KMS-11 (cell line): ENCODE measurements around the gene TBXAS1.
A peak's percentile ranks its signal among the peaks of the same experiment; 100 is the strongest.

Experiments
- H2AFZ ChIP-seq: fragments of 200-600 bp; sonication (generic); 2 replicates; pipeline ENCODE4 v1.6.1; 2016; ENCODE audit warnings: antibody characterized with exemption, mixed run types, low read depth
- H3K27ac ChIP-seq: fragments of 200-600 bp; sonication (generic); 2 replicates; pipeline ENCODE4 v1.6.1; 2016; ENCODE audit warnings: mild to moderate bottlenecking, mixed run types
- H3K27me3 ChIP-seq: fragments of 200-600 bp; sonication (generic); 2 replicates; pipeline ENCODE4 v1.6.1; 2017; ENCODE audit warnings: mild to moderate bottlenecking, low read depth, mixed run types, moderate library complexity; ENCODE audit not compliant: insufficient read depth
- H3K36me3 ChIP-seq: fragments of 200-600 bp; sonication (generic); 2 replicates; pipeline ENCODE4 v1.6.1; 2017; ENCODE audit warnings: mild to moderate bottlenecking, mixed run types; ENCODE audit not compliant: insufficient read depth
- H3K4me1 ChIP-seq: fragments of 200-600 bp; sonication (generic); 2 replicates; pipeline ENCODE4 v1.6.1; 2016; ENCODE audit warnings: mild to moderate bottlenecking, low read depth, mixed run types; ENCODE audit not compliant: poor library complexity, severe bottlenecking
- H3K4me2 ChIP-seq: fragments of 200-600 bp; sonication (generic); 2 replicates; pipeline ENCODE4 v1.7.0; 2016; ENCODE audit warnings: mild to moderate bottlenecking, mixed run types
- H3K4me3 ChIP-seq: fragments of 200-600 bp; sonication (generic); IDR thresholded peaks from 2 replicates; pipeline ENCODE4 v1.6.1; 2017; ENCODE audit warnings: low read depth, low read length, mixed read lengths; ENCODE audit not compliant: insufficient read depth
- H3K79me2 ChIP-seq: fragments of 200-600 bp; sonication (generic); 2 replicates; pipeline ENCODE4 v1.6.1; 2016; ENCODE audit warnings: low read depth, mixed run types; ENCODE audit not compliant: insufficient read depth
- H3K9ac ChIP-seq: fragments of 200-600 bp; sonication (generic); 2 replicates; pipeline ENCODE4 v1.6.1; 2016; ENCODE audit warnings: mild to moderate bottlenecking, mixed run types
- H4K20me1 ChIP-seq: fragments of 200-600 bp; sonication (generic); 2 replicates; pipeline ENCODE4 v1.6.1; 2016; ENCODE audit warnings: mild to moderate bottlenecking, mixed run types; ENCODE audit not compliant: insufficient read depth
- TF ChIP-seq, protein P1 (sequence below): fragments of 200-600 bp; sonication (generic); conservative IDR thresholded peaks from 2 replicates; pipeline ENCODE4 v1.6.1; 2017; ENCODE audit warnings: low read depth, mild to moderate bottlenecking, antibody characterized with exemption, low read length, moderate library complexity, mixed read lengths

The TBXAS1 gene

DNA sequence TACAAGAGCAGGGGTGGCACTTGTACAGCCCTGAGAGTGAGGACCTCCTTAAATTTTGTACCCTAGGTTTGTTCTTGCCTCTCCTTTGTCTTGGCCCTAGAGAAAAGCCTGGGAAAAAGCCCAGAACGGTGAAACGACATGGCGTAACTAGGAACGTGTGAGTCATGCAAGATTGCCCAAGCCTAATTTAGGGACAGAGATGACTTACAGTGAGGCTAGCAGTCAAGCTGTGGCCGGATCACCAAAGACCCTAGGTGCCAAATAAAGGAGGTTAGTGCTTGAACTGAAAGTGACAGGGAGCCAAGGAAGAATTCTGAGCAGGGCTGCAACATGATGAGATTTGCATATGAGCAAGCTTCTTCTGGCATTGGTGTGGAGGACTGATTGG, 25.1 kb downstream of the TBXAS1 start:
- no peak overlapping the region for H3K9ac ChIP-seq
- H3K4me3 ChIP-seq: no peak overlapping the region
- H3K36me3 ChIP-seq: no peaks in the 10 kb centered on the region
- no peak overlapping the region for H3K4me2 ChIP-seq
- peaks cover 15% of the 10 kb centered on the region for H3K4me1 ChIP-seq
- TF ChIP-seq, protein P1, sequence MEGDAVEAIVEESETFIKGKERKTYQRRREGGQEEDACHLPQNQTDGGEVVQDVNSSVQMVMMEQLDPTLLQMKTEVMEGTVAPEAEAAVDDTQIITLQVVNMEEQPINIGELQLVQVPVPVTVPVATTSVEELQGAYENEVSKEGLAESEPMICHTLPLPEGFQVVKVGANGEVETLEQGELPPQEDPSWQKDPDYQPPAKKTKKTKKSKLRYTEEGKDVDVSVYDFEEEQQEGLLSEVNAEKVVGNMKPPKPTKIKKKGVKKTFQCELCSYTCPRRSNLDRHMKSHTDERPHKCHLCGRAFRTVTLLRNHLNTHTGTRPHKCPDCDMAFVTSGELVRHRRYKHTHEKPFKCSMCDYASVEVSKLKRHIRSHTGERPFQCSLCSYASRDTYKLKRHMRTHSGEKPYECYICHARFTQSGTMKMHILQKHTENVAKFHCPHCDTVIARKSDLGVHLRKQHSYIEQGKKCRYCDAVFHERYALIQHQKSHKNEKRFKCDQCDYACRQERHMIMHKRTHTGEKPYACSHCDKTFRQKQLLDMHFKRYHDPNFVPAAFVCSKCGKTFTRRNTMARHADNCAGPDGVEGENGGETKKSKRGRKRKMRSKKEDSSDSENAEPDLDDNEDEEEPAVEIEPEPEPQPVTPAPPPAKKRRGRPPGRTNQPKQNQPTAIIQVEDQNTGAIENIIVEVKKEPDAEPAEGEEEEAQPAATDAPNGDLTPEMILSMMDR: no peak
- H3K27ac ChIP-seq: no peak overlapping the region
- no peaks in the 10 kb centered on the region for H3K79me2 ChIP-seq
- H4K20me1 ChIP-seq: no peaks in the 10 kb centered on the region
- H2AFZ ChIP-seq: no peak overlapping the region
- no peaks in the 10 kb centered on the region for H3K27me3 ChIP-seq

DNA sequence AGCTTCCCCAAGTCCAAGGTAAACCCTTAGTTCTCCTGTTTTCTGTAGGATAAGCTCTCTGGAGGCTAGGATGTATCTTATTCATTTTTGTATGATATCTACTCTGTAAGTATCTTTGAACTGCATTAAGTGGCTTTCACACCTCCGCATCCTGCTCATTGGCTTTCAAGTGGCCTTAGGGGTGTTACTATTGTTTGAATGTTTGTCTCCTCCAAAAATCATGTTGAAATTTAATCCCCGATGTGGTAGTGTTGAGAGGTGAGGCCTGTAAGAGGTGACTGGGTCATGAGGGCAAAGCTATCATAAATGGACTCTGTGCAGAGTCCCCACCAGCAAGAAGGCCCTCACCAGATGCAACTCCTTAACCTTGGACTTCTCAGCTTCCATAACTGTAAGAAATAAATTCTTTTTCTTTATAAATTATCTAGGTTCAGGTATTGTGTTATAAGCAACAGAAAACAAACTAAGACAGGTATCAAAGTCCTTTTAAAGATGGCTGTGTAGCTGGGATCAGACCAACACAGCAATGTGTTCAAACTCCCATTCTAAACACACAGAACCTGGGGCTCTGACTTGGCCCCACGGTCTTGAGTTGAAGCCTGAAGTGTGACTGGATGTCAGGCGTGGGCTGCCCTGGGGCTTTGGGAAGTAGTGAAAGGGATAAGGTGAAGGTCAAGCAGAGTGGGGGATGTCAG, 25.9 kb downstream of the TBXAS1 start:
- Histone ChIP-seq H3K4me3 (no peak overlapping the region), H3K4me1 (peaks cover 15% of the 10 kb centered on the region), H3K4me2 (peak overlapping the region; percentile 27), H4K20me1 (no peaks in the 10 kb centered on the region), H3K9ac (no peak overlapping the region), H3K79me2 (no peaks in the 10 kb centered on the region), H3K27ac (peak overlapping the region; percentile 33), H3K36me3 (no peaks in the 10 kb centered on the region), H2AFZ (peak overlapping the region; percentile 59), H3K27me3 (no peaks in the 10 kb centered on the region)
- TF ChIP-seq, protein P1: no peak

DNA sequence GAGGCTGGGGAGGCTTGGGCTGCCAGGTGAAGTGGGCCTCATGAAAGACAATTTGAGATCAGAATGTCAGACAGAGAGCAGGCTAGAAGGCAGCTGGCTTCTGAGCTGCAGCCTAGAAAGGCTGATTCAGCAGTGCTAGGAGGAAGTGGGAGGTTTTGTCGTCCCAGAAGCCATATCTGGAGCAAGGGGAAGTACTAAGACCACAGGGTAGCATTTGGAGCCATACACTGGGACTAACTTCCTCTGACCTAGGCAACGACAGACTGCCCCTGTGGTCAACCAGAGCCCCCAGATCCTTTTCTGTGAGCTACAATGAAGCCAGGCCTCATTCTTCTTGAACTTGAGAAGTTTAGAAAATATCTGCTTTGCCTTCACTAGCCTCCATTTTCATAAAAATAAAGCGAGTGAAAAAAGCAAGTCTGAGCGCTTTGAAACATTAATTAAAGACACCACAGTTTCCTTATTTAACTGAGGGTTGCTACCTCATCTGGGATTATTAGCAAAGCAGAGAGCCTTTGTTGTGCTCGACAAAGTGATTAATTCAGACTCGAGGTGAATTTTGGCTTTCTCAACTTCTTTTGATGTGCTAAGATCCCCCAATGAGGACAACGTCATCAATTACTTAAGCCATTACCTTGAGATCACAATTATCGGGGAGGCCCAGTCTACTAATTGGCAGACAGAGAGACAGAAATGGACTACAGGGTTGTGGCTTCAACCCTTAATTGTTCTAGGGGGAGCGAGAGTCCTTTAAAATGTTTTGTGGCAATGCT, 26.6 kb downstream of the TBXAS1 start:
- Histone ChIP-seq H3K79me2 (no peaks in the 10 kb centered on the region), H3K4me3 (no peak overlapping the region), H3K27ac (peak overlapping the region; percentile 33), H3K4me2 (peak overlapping the region; percentile 27), H3K36me3 (no peaks in the 10 kb centered on the region), H3K27me3 (no peaks in the 10 kb centered on the region), H2AFZ (peak overlapping the region; percentile 59), H3K4me1 (peaks cover 15% of the 10 kb centered on the region), H4K20me1 (no peaks in the 10 kb centered on the region), H3K9ac (no peak overlapping the region)
- TF ChIP-seq, protein P1: no peak

DNA sequence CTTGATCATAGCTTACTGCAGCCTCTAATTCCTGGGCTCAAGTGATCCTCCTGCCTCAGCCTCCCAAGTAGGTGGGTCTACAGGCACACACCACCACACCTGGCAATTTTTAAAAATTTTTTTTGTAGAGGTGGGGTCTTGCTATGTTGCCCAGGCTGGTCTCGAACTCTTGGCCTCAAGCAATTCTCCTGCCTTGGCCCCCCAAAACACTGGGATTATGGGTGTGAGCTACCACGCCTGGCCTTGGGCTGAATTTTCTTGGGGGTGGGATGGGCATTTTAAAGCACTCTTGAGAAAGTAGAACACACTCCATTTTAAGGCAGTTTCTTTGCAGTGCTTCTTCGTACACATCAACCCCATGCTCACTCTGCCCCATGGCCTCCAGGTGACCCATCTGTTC, 28.7 kb downstream of the TBXAS1 start:
- Histone ChIP-seq H3K79me2 (no peaks in the 10 kb centered on the region), H2AFZ (no peak overlapping the region), H3K4me1 (peaks cover 15% of the 10 kb centered on the region), H3K4me2 (no peak overlapping the region), H3K27ac (no peak overlapping the region), H3K27me3 (no peaks in the 10 kb centered on the region), H3K9ac (no peak overlapping the region), H3K36me3 (no peaks in the 10 kb centered on the region), H4K20me1 (no peaks in the 10 kb centered on the region), H3K4me3 (no peak overlapping the region)
- TF ChIP-seq, protein P1: no peak
